GM18867 (cell line): ENCODE data around the gene UVSSA.
"Not testable (repeated sequence)": the region's sequence is repeated elsewhere in the genome, so short reads cannot be mapped to it uniquely, and the experiment has no call there.

Experiments used
- ATAC-seq: cut with Tn5 transposase; IDR thresholded peaks from one replicate; pipeline ENCODE4 v1.9.1; 2021; ENCODE audit warnings: mild to moderate bottlenecking, moderate library complexity; ENCODE audit not compliant: unreplicated experiment

UVSSA gene

DNA sequence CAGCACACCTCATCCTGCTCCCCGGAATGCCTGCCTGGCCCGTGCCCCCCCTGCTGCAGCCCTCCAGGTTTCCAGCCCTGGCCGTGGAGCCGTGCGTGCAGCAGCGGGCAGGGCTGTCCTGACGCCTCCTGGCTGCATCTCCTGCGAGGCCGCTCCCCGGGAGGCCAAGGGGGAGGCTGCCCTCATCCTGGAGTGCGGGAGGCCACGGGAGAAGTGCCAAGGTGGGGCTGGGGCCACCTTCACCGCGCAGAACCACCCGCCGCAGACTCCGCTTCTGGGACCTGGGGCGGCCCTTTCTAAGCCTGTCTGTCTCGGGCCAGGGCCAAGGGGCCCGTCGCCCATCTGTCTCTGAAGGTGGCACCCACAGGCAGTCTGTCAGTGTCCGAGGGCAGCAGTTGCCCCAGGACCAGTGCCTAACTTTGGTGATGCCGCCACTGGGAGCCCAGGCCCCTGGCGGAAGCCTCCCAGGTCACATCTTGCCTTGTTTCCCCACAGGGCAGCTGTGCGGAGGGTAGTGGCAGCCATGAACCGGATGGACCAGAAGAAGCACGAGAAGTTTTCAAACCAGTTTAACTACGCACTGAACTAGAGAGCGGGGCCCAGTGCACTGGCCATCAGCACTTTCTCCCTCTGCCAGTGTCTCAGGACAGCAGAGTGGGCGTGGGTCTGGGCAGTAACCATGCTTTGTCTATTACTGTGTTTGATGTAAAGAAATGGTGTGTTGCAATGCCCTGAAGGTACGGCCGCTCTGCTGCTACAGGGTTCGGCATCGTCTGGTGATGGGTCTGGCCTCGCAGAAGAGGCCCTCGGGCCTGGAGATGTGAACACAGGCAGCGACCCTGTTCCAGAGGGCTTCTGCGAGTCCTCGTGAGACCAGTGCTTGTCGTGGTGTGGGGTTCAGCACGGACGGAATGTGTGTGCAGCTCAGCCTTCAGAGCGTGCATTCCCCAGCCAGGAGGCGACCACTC is 38.6 kb downstream of the UVSSA start:
- no peak for ATAC-seq

- not testable (repeated sequence) for ATAC-seq
Observed at GRCh38 chr4:1393363-1393762, 46.4 kb downstream of the UVSSA start.

GRCh38 chr4:1393866-1394265 is 46.9 kb downstream of the UVSSA start:
- no peak for ATAC-seq

GRCh38 chr4:1394554-1395388 is 47.8 kb downstream of the UVSSA start:
- not testable (repeated sequence) for ATAC-seq

DNA sequence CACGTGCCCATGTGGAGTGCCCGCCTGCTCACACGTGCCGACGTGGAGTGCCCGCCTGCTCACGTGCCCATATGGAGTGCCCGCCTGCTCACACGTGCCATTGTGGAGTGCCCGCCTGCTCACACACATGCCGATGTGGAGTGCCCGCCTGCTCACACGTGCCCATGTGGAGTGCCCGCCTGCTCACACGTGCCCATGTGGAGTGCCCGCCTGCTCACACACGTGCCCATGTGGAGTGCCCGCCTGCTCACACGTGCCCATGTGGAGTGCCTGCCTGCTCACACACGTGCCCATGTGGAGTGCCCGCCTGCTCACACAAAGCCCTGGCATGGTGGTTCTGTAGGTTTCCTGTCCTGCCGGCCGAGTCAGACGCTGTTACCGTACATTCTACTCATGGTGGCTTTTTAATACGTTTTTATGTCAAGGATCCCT is 48.4 kb downstream of the UVSSA start:
- ATAC-seq, result not testable (repeated sequence)

DNA sequence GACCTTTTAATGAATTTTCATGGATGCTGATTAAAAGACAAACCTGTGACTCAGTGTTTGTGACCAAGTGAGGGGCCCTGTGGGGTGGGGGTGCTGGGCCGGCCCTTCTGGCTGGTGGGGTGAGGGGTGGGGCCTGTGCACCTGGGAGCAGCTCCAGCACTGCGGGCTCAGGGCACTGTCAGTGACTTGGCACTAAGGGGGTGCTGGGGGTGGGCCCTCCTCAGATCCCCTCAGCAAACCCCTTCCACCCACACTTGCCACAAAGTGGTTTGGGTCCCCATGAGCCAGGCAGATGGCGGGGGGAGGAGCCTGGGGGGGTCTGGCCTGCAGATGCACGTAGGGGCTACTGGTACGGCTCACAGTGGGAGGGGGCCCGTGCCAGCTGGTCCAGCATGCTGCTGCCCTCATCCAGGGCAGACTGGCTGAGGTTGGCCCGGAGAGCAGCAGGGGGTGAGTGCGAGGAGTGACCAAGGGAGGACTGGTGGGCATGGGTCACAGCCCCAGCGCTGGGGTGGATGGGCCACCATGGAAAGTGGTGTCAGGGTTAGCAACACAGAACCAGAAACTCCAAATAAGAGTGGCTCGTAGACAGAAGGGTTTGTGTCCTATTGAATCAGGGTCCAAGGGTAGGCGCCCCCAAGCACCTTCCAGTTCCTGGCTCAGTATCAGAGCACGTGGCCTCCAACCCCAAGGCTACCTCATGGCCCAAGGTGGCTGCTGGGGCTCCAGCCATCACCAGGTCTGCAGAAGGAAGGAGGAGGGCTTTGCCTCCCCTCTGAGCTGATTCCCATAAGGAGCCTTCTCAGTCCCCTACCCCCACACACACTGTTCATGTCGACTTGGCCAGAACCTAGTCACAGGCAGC is 49.2 kb downstream of the UVSSA start:
- ATAC-seq, result no peak

GRCh38 chr4:1396806-1397455 is 49.9 kb downstream of the UVSSA start:
- no peak for ATAC-seq

GRCh38 chr4:1398681-1399507 is 51.9 kb downstream of the UVSSA start:
- ATAC-seq, result no peak

GRCh38 chr4:1399508-1400190 is 52.6 kb downstream of the UVSSA start:
- no peak for ATAC-seq

- no peak for ATAC-seq
Observed at GRCh38 chr4:1400191-1400805, 53.3 kb downstream of the UVSSA start.

- no peak for ATAC-seq
Observed at GRCh38 chr4:1400831-1401408, 53.9 kb downstream of the UVSSA start.

GRCh38 chr4:1401409-1402020 is 54.5 kb downstream of the UVSSA start:
- no peak for ATAC-seq

- no peak for ATAC-seq
Observed at GRCh38 chr4:1402021-1402515, 55.1 kb downstream of the UVSSA start.

DNA sequence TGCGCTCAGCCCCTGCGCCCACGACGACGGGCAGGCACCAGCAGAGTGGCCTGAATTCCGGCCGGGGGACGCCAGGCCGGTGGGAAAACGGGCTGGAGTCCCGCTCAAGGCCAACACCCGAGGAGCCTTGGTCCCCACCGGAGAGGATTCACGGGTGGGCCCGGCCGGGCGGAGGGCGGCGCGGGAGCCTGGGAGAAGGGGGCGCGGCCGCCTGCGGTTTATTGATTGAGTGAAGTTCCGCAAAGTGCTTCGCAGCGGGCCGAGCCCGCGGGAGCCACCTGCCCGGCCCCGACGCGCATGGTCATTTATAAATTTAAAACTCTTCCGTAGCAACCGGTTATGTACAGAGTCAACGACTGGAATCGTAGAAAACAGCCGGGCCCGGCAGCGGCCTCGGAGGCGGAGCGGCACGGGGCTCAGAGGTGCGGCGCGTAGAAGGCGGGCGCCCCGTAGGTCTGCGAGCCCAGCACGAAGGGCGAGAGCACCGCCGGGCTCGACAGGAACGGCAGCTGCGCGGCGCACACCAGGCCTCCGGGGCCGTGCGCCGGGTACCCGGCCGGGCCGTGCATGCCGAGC is 55.6 kb downstream of the UVSSA start:
- no peak for ATAC-seq

DNA sequence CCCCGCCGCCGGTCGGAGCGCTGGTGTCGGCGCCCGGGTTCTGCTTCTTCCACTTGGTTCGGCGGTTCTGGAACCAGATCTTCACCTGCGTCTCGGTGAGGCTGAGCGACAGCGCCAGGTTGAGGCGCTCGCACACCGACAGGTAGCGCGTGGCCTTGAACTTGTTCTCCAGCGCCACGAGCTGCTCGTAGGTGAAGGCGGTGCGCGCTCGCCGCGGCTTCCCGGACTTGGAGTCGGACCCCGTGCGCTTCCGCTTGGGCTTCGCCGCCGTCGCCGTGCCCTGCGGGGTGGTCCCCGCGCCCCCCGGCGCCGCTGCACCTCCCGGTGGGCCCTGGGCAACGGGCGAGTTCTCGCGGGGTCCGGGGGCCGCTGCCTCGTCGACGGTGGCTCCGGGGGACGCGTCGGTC is 56.2 kb downstream of the UVSSA start:
- no peak for ATAC-seq

GRCh38 chr4:1403591-1404572 is 56.9 kb downstream of the UVSSA start:
- ATAC-seq, result no peak
